A549 (cell line): ENCODE data around the gene CNTN2. TPM values are rescaled to one million over a fixed set of nuclear protein-coding genes. Genes with fewer than 3 reads are reported as not detected.

Experiments used
- ATAC-seq, 2 experiments: fragments of 200-7000 bp in 1 of 2; fragments of >200 bp in 1 of 2; cut with Nextera tagmentation in 1 of 2; cut with Tn5 transposase in 1 of 2; 3 replicates each; pipeline versions ENCODE4 v1.8.0 to v1.9.1; 2018 to 2020; ENCODE audit warnings: mild to moderate bottlenecking in 1 of 2, moderate library complexity in 1 of 2
- CTCF ChIA-PET: fragments of 300-600 bp; sonication (Branson Sonifier 250); formaldehyde crosslinking; extraction: SDS; loops from one replicate; lab custom pipeline; 2021; ENCODE audit warnings: antibody characterized with exemption, inconsistent platforms; lab: Yijun Ruan, JAX
- POLR2A ChIA-PET: fragments of 350-600 bp; formaldehyde crosslinking; extraction: SDS; loops from one replicate; lab custom pipeline; 2021; ENCODE audit warnings: antibody characterized with exemption, inconsistent platforms; lab: Yijun Ruan, JAX
- DNase-seq, 2 experiments: peaks; one replicate each; pipeline versions ENCODE4 v3.0.0 to v3.0.0-alpha.2; 2011 to 2016; ENCODE audit warnings: low read depth in 1 of 2, low spot score in 1 of 2
- FAIRE-seq: peaks from 2 replicates; lab custom pipeline; 2011; peaks lifted over from hg19 to GRCh38; lab: Jason Lieb, UNC
- H3K27ac ChIP-seq, 2 experiments: fragments of >200 bp; sonication (Bioruptor Twin); formaldehyde crosslinking; 3 replicates each; pipeline ENCODE4 v1.5.1; 2016 to 2017
- H3K4me1 ChIP-seq: fragments of >200 bp; sonication (Bioruptor Twin); formaldehyde crosslinking; 3 replicates; pipeline ENCODE4 v1.6.1; 2016
- H3K4me2 ChIP-seq: fragments of >200 bp; sonication (Bioruptor Twin); formaldehyde crosslinking; 3 replicates; pipeline ENCODE4 v1.6.1; 2016
- H3K4me3 ChIP-seq: fragments of >200 bp; sonication (Bioruptor Twin); formaldehyde crosslinking; 3 replicates; pipeline ENCODE4 v1.5.1; 2016
- H3K9me3 ChIP-seq: fragments of >200 bp; sonication (Bioruptor Twin); formaldehyde crosslinking; 3 replicates; pipeline ENCODE4 v1.6.1; 2016
- BHLHE40 ChIP-seq: IDR thresholded peaks from 2 replicates; pipeline ENCODE4 v1.6.1; 2012; ENCODE audit warnings: low read depth, low read length, inconsistent platforms
- CBX2 ChIP-seq: fragments of 200-600 bp; sonication (generic); IDR thresholded peaks from 2 replicates; pipeline ENCODE4 v1.6.1; 2016; ENCODE audit warnings: low read depth, mild to moderate bottlenecking, borderline replicate concordance
- CBX8 ChIP-seq: fragments of 200-600 bp; sonication (generic); IDR thresholded peaks from 2 replicates; pipeline ENCODE4 v1.6.1; 2016
- CHD4 ChIP-seq: fragments of 200-600 bp; sonication (generic); IDR thresholded peaks from 2 replicates; pipeline ENCODE4 v1.6.1; 2016; ENCODE audit warnings: antibody characterized with exemption, mild to moderate bottlenecking, borderline replicate concordance
- EHF ChIP-seq: fragments of 250-450 bp; sonication (Bioruptor Pico); IDR thresholded peaks from 2 replicates; pipeline ENCODE4 v1.5.0; 2020; ENCODE audit warnings: mild to moderate bottlenecking
- EHMT2 ChIP-seq: fragments of 200-600 bp; sonication (generic); IDR thresholded peaks from 2 replicates; pipeline ENCODE4 v1.6.1; 2016; ENCODE audit warnings: antibody characterized with exemption, low read depth, mild to moderate bottlenecking, moderate library complexity
- FOXS1 ChIP-seq: fragments of 250-450 bp; sonication (Bioruptor Pico); IDR thresholded peaks from 2 replicates; pipeline ENCODE4 v1.5.0; 2020; ENCODE audit warnings: mild to moderate bottlenecking, moderate library complexity
- HOXB13 ChIP-seq: fragments of 250-450 bp; sonication (Bioruptor Pico); IDR thresholded peaks from 2 replicates; pipeline ENCODE4 v1.5.0; 2020; ENCODE audit warnings: low read depth, mild to moderate bottlenecking, moderate library complexity
- MAFK ChIP-seq: fragments of 450-650 bp; IDR thresholded peaks from 2 replicates; pipeline ENCODE4 v1.6.1; 2014; ENCODE audit not compliant: partially characterized antibody
- NFE2L2 ChIP-seq: fragments of 150-350 bp; conservative IDR thresholded peaks from 2 replicates; pipeline ENCODE4 v1.6.1; 2014; ENCODE audit warnings: low read length
- NPAS2 ChIP-seq: fragments of 250-450 bp; sonication (Bioruptor Pico); IDR thresholded peaks from 2 replicates; pipeline ENCODE4 v1.8.0; 2022; ENCODE audit warnings: mild to moderate bottlenecking, moderate library complexity, borderline replicate concordance
- PHF8 ChIP-seq: fragments of 200-600 bp; sonication (generic); IDR thresholded peaks from 2 replicates; pipeline ENCODE4 v1.6.1; 2016; ENCODE audit warnings: low read depth, mild to moderate bottlenecking, antibody characterized with exemption, moderate library complexity, borderline replicate concordance
- POLR2A ChIP-seq: IDR thresholded peaks from 2 replicates; pipeline ENCODE4 v1.6.1; 2012; ENCODE audit warnings: mild to moderate bottlenecking, low read length
- RCOR1 ChIP-seq: fragments of 150-350 bp; IDR thresholded peaks from 2 replicates; pipeline ENCODE4 v1.6.1; 2014; ENCODE audit warnings: antibody characterized with exemption, low read length, low read depth
- SMC3 ChIP-seq: fragments of >200 bp; sonication (Bioruptor Twin); formaldehyde crosslinking; IDR thresholded peaks from 3 replicates; pipeline ENCODE4 v1.6.1; 2018; ENCODE audit warnings: inconsistent platforms
- ZFP36 ChIP-seq: fragments of 450-650 bp; IDR thresholded peaks from 2 replicates; pipeline ENCODE4 v1.6.1; 2014; ENCODE audit warnings: borderline replicate concordance; ENCODE audit not compliant: partially characterized antibody
- ZSCAN20 ChIP-seq: fragments of 250-450 bp; sonication (Bioruptor Pico); IDR thresholded peaks from 2 replicates; pipeline ENCODE4 v1.8.0; 2022; ENCODE audit warnings: mild to moderate bottlenecking, moderate library complexity
- WGBS: methylation state at CpG from one replicate; pipeline ENCODE4 v1.1.6; 2017; ENCODE audit errors: missing lambda C conversion rate; 5-methylcytosine and 5-hydroxymethylcytosine counted together
- polyA plus RNA-seq, 4 experiments: library from polyadenylated mRNA; depleted of rRNA in 3 of 4; stranded (reverse); fragments of >200 nt; fragmentation: RNase III in 1 of 4; extraction: RNeasy Plus Mini Kit Qiagen cat#74134 plus additional on column Dnase treatment in 1 of 4; gene quantifications; 2 replicates in 3 of 4; 3 replicates in 1 of 4; pipeline ENCODE4 v1.2.3, GENCODE V29; 2011 to 2017
- TF ChIP-seq, protein P1 (sequence below): fragments of >200 bp; sonication (Bioruptor Twin); formaldehyde crosslinking; IDR thresholded peaks from 3 replicates; pipeline ENCODE4 v1.5.1; 2016
- TF ChIP-seq, protein P2 (sequence below): fragments of 250-450 bp; sonication (Bioruptor Pico); IDR thresholded peaks from 2 replicates; pipeline ENCODE4 v1.5.0; 2020; ENCODE audit warnings: low read depth, mild to moderate bottlenecking, moderate library complexity
- TF ChIP-seq, protein P3 (sequence below): IDR thresholded peaks from 2 replicates; pipeline ENCODE4 v1.6.1; 2012; ENCODE audit warnings: low read depth, borderline replicate concordance
- TF ChIP-seq, protein P4 (sequence below): fragments of >200 bp; sonication (Bioruptor Twin); formaldehyde crosslinking; IDR thresholded peaks from 2 replicates; pipeline ENCODE4 v1.6.1; 2016
- TF ChIP-seq, protein P5 (sequence below): IDR thresholded peaks from 2 replicates; pipeline ENCODE4 v1.6.1; 2012

The CNTN2 gene
- polyA plus RNA-seq, 2 of the 4 experiments (the other 2 are of a cell fraction): not detected

DNA sequence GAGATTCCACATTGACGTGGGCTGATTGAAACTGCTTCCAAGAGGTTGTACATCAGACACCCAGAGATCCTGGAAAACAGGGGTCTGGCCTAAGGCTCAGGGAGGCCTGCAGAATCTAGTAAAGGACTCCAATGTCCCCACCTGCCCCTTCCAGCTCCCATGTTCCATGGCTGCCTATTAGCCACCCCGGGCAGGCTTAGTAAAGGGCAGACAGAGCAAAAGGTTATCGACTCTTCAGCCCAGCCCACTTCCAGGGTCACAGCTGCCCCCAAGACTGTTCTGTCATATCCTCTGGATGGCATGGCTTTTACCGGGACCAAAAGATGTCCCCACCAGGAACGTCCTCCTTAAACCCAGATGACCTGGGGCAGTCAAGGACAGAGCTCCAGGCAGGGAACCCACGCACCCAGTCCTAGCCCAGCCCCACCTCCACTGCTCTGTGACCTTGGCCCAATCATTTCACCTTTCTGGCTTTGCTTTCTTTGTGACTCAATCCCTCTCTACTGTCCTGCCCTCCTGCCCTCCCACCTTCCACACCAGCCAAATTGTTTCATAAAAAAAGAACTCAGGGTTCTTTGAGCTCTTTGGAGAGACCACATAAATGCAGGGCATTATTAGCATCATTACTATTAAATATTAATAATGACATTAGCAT, 4.8 kb upstream of the CNTN2 start (continued):
- TF ChIP-seq CHD4: no peak
- TF ChIP-seq HOXB13 (CRISPR knock-in tag): no peak
- TF ChIP-seq BHLHE40: no peak
- TF ChIP-seq CBX8: no peak

DNA sequence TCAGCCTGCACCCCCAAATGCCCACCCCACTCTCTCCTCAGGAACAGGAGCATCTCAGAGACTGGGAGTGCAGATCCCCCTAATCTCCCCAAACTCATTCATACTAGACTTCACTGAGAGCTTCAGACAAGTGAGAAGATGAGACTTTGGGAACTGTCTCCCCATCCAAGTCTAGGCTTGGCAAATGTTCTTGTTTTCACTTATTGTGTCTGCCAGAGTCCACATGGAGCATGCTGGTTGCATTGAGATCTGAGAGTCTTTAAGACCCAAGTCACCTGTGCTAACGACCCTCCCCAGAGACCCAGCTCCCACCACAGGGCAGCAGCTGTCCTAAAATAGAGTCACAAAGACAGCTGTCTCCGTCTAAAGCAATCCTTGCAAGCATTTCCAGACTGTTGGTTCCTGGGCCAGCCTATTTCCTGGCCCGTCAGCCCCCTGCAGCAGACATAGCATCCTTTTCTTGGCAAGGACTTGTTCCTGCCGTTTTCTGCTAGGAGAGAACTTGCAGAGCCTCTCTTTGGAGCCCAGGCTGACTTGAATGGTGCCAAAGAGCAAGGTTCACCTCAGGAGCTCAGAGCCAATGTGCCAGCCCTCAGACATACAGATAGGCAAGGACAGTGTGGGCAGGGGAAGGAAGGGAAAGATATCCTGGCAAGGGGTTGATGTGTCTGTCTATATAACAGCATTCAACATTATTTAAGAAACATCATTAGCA, 1.9 kb upstream of the CNTN2 start:
- POLR2A ChIA-PET: no interaction called here
- Histone ChIP-seq H3K4me2 (no peak overlapping the region), H3K4me1 (peaks cover 5% of the 10 kb centered on the region; the same call in 1 of the 3 replicates), H3K9me3 (no peaks in the 10 kb centered on the region), H3K4me3 (no peak overlapping the region), H3K27ac (no peak overlapping the region)
- TF ChIP-seq POLR2A: no peak
- TF ChIP-seq MAFK: no peak
- TF ChIP-seq NPAS2 (CRISPR knock-in tag): no peak
- no peak for TF ChIP-seq EHMT2
- TF ChIP-seq CBX2: no peak
- no peak for TF ChIP-seq ZFP36
- TF ChIP-seq CBX8: no peak
- no peak for TF ChIP-seq FOXS1 (CRISPR knock-in tag)
- no peak for TF ChIP-seq EHF (CRISPR knock-in tag)
- TF ChIP-seq, protein P1, sequence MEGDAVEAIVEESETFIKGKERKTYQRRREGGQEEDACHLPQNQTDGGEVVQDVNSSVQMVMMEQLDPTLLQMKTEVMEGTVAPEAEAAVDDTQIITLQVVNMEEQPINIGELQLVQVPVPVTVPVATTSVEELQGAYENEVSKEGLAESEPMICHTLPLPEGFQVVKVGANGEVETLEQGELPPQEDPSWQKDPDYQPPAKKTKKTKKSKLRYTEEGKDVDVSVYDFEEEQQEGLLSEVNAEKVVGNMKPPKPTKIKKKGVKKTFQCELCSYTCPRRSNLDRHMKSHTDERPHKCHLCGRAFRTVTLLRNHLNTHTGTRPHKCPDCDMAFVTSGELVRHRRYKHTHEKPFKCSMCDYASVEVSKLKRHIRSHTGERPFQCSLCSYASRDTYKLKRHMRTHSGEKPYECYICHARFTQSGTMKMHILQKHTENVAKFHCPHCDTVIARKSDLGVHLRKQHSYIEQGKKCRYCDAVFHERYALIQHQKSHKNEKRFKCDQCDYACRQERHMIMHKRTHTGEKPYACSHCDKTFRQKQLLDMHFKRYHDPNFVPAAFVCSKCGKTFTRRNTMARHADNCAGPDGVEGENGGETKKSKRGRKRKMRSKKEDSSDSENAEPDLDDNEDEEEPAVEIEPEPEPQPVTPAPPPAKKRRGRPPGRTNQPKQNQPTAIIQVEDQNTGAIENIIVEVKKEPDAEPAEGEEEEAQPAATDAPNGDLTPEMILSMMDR: no peak
- no peak for FAIRE-seq
- WGBS: 4% methylated on average over 4 of the region's 4 CpGs
- CTCF ChIA-PET: interaction anchor here (0.7 to 2.8 kb wide), 4 partner anchors 11 to 234 kb away, joined by 3 to 9 read pairs (median 4); no protein-coding TSS in a partner anchor
- no peak for ATAC-seq
- DNase-seq: no peak

DNA sequence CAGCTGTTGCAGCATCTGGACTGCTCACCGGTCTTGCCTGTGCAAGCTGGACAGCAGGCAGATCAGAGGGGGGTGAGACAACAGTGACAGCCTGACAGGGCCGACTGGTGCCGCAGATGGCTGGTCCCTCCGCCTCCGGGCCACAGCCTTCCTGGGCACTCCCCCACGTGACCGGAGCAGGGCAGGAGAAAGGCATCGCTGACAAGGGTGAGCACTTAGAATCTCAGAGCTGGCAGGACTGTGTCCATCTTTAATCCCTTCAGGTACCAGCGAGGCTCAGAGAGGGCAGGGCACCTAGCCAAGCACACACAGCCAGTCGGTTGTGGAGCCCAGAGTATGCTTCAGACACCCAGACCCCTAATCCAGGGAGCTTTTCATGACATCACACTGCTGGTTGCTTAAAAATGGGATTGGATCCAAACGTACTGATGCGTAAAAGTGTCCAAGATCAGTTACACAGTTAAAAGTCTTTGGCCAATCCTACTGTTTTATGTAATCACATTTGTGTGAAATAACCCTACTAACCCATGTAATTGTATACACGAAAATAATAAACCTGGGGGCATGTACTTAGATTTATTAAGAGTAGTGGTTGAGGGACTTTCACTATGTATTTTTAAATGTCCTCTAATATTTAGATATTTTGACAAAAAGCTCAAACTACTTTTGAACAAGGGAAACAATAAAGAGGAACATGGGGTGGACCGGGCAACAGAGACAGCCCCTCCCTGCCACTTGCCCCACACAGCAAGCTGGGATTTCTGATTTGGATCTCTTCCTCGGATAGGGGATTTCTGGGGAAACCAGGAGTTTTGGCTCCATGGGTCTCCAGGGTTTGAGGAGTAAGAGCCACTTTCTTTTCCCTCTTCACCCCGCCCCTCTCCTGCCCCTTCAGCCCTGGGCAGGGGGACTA, 758 bp upstream of the CNTN2 start:
- FAIRE-seq (no peak), DNase-seq (no peak), ATAC-seq (no peak)
- peak; percentile 4 for TF ChIP-seq ZFP36
- TF ChIP-seq, protein P2, sequence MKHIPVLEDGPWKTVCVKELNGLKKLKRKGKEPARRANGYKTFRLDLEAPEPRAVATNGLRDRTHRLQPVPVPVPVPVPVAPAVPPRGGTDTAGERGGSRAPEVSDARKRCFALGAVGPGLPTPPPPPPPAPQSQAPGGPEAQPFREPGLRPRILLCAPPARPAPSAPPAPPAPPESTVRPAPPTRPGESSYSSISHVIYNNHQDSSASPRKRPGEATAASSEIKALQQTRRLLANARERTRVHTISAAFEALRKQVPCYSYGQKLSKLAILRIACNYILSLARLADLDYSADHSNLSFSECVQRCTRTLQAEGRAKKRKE (CRISPR knock-in tag): no peak
- Histone ChIP-seq H3K9me3 (no peaks in the 10 kb centered on the region), H3K27ac (no peak overlapping the region), H3K4me3 (peak overlapping the region; percentile 10; the same call in 1 of the 3 replicates), H3K4me2 (peak overlapping the region; percentile 74), H3K4me1 (peaks cover 5% of the 10 kb centered on the region; the same call in 1 of the 3 replicates)
- CTCF ChIA-PET: interaction anchor here (1.2 to 1.7 kb wide), 3 partner anchors 11 to 214 kb away, joined by 3 to 5 read pairs (median 4); no protein-coding TSS in a partner anchor
- POLR2A ChIA-PET: no interaction called here
- 24% methylated on average over 9 of the region's 16 CpGs for WGBS

DNA sequence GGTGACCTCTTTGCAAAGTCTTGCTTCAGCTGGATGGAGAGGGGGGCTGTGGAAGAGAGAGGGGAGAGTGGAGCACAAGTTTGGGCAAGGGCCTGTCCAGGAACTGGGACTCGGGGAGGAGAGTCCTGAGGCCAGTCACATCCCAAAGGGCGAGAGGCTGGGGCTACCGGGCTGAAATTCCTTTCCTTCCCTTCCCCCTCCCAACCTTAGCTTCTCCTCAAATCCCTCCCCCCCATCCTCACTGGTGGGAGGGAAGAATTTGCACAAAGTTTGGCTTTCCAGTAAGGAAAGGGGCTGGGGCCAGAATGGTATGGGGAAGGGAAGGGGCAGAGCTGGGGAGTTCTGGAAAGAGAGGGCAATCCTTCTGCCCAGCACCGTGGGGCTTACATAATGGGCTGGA, 854 bp downstream of the CNTN2 start:
- TF ChIP-seq, protein P3, sequence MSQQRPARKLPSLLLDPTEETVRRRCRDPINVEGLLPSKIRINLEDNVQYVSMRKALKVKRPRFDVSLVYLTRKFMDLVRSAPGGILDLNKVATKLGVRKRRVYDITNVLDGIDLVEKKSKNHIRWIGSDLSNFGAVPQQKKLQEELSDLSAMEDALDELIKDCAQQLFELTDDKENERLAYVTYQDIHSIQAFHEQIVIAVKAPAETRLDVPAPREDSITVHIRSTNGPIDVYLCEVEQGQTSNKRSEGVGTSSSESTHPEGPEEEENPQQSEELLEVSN: no peak
- TF ChIP-seq, protein P4, sequence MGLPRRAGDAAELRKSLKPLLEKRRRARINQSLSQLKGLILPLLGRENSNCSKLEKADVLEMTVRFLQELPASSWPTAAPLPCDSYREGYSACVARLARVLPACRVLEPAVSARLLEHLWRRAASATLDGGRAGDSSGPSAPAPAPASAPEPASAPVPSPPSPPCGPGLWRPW: no peak
- TF ChIP-seq NFE2L2: no peak
- no peak for TF ChIP-seq NPAS2 (CRISPR knock-in tag)
- no peak for TF ChIP-seq CHD4
- TF ChIP-seq, protein P5, sequence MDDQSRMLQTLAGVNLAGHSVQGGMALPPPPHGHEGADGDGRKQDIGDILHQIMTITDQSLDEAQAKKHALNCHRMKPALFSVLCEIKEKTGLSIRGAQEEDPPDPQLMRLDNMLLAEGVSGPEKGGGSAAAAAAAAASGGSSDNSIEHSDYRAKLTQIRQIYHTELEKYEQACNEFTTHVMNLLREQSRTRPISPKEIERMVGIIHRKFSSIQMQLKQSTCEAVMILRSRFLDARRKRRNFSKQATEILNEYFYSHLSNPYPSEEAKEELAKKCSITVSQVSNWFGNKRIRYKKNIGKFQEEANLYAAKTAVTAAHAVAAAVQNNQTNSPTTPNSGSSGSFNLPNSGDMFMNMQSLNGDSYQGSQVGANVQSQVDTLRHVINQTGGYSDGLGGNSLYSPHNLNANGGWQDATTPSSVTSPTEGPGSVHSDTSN: no peak
- TF ChIP-seq PHF8: no peak
- no peak for TF ChIP-seq ZSCAN20 (CRISPR knock-in tag)
- no peak for TF ChIP-seq RCOR1
- TF ChIP-seq SMC3: no peak
- TF ChIP-seq HOXB13 (CRISPR knock-in tag): no peak
- no peak for TF ChIP-seq MAFK
- TF ChIP-seq, all 56 proteins: peak for 0
- Histone ChIP-seq H3K4me1 (peaks cover 5% of the 10 kb centered on the region; the same call in 1 of the 3 replicates), H3K27ac (no peak overlapping the region), H3K4me3 (no peak overlapping the region), H3K4me2 (no peak overlapping the region), H3K9me3 (no peaks in the 10 kb centered on the region)
- POLR2A ChIA-PET: no interaction called here
- FAIRE-seq (no peak), ATAC-seq (no peak), DNase-seq (no peak)
- CTCF ChIA-PET: interaction anchor here (1.3 to 2.2 kb wide), 3 partner anchors 11 to 18 kb away, joined by 3 to 20 read pairs (median 6); no protein-coding TSS in a partner anchor
- WGBS: 22% methylated on average over 4 of the region's 4 CpGs
